Astrocyte (in vitro differentiated cells and primary cell): ENCODE measurements around the gene CXCL9. TPM values are rescaled to one million over a fixed set of nuclear protein-coding genes. Genes with fewer than 3 reads are reported as not detected.
"Not testable (repeated sequence)": the region's sequence is repeated elsewhere in the genome, so short reads cannot be mapped to it uniquely, and the experiment has no call there.

ENCODE experiments used
- DNase-seq: peaks from one replicate; pipeline ENCODE4 v3.0.0-alpha.2; 2010; ENCODE audit warnings: low read depth
- FAIRE-seq: peaks from 2 replicates; lab custom pipeline; 2011; peaks lifted over from hg19 to GRCh38; lab: Jason Lieb, UNC
- H2AFZ ChIP-seq: 2 replicates; pipeline ENCODE4 v1.6.0; 2012; ENCODE audit warnings: low read depth, low read length, inconsistent platforms
- H3K27ac ChIP-seq: 2 replicates; pipeline ENCODE4 v1.5.1; 2011; ENCODE audit warnings: low read depth, low read length, inconsistent platforms
- H3K27me3 ChIP-seq: 2 replicates; pipeline ENCODE4 v1.6.0; 2011; ENCODE audit warnings: low read length, inconsistent platforms; ENCODE audit not compliant: insufficient read depth
- H3K36me3 ChIP-seq: 2 replicates; pipeline ENCODE4 v1.5.1; 2011; ENCODE audit warnings: low read length, inconsistent platforms; ENCODE audit not compliant: insufficient read depth
- H3K4me1 ChIP-seq: 2 replicates; pipeline ENCODE4 v1.5.1; 2011; ENCODE audit warnings: low read length, inconsistent platforms; ENCODE audit not compliant: insufficient read depth
- H3K4me2 ChIP-seq: 2 replicates; pipeline ENCODE4 v1.6.0; 2012; ENCODE audit warnings: low read length, inconsistent platforms
- H3K4me3 ChIP-seq: 2 replicates; pipeline ENCODE4 v1.5.1; 2011; ENCODE audit warnings: low read depth, mild to moderate bottlenecking, low read length, inconsistent platforms; ENCODE audit not compliant: insufficient read depth
- H3K79me2 ChIP-seq: 2 replicates; pipeline ENCODE4 v1.6.0; 2012; ENCODE audit warnings: mild to moderate bottlenecking, low read length, inconsistent platforms; ENCODE audit not compliant: insufficient read depth
- H3K9ac ChIP-seq: 2 replicates; pipeline ENCODE4 v1.6.0; 2012; ENCODE audit warnings: mild to moderate bottlenecking, low read length, inconsistent platforms
- H3K9me3 ChIP-seq: 2 replicates; pipeline ENCODE4 v1.5.1; 2012; ENCODE audit warnings: low read depth, mild to moderate bottlenecking, low read length, inconsistent platforms; ENCODE audit not compliant: insufficient read depth
- H4K20me1 ChIP-seq: 2 replicates; pipeline ENCODE4 v1.6.0; 2012; ENCODE audit warnings: low read length, inconsistent platforms; ENCODE audit not compliant: insufficient read depth
- H3K27ac Mint-ChIP-seq: one replicate; pipeline ENCODE4 v1.8.0; 2021; ENCODE audit warnings: mild to moderate bottlenecking, mixed read lengths; ENCODE audit not compliant: unreplicated experiment
- H3K27me3 Mint-ChIP-seq: one replicate; pipeline ENCODE4 v1.8.0; 2021; ENCODE audit warnings: low read depth, mixed read lengths; ENCODE audit not compliant: unreplicated experiment
- H3K36me3 Mint-ChIP-seq: one replicate; pipeline ENCODE4 v1.8.0; 2021; ENCODE audit warnings: low read depth, mixed read lengths; ENCODE audit not compliant: unreplicated experiment
- H3K4me1 Mint-ChIP-seq: one replicate; pipeline ENCODE4 v1.8.0; 2021; ENCODE audit warnings: low read depth, mixed read lengths; ENCODE audit not compliant: unreplicated experiment
- H3K4me3 Mint-ChIP-seq: one replicate; pipeline ENCODE4 v1.8.0; 2021; ENCODE audit warnings: mild to moderate bottlenecking, moderate library complexity, mixed read lengths; ENCODE audit not compliant: unreplicated experiment
- H3K9me3 Mint-ChIP-seq: one replicate; pipeline ENCODE4 v1.8.0; 2021; ENCODE audit warnings: mild to moderate bottlenecking, mixed read lengths; ENCODE audit not compliant: unreplicated experiment
- EZH2 ChIP-seq: IDR thresholded peaks from 2 replicates; pipeline ENCODE4 v1.6.1; 2012; ENCODE audit warnings: mild to moderate bottlenecking, low read length, inconsistent platforms; ENCODE audit not compliant: insufficient read depth
- total RNA-seq: library from RNA; stranded (reverse); gene quantifications from 2 replicates; pipeline ENCODE4 v1.2.1, GENCODE V29; 2021
- TF ChIP-seq, protein P1 (sequence below): IDR thresholded peaks from 2 replicates; pipeline ENCODE4 v1.5.1; 2011; ENCODE audit warnings: low read depth, mild to moderate bottlenecking, inconsistent platforms, low read length, moderate library complexity; ENCODE audit not compliant: insufficient read depth

The CXCL9 gene
- total RNA-seq, 1 donor from 2014 or later, result not detected

DNA sequence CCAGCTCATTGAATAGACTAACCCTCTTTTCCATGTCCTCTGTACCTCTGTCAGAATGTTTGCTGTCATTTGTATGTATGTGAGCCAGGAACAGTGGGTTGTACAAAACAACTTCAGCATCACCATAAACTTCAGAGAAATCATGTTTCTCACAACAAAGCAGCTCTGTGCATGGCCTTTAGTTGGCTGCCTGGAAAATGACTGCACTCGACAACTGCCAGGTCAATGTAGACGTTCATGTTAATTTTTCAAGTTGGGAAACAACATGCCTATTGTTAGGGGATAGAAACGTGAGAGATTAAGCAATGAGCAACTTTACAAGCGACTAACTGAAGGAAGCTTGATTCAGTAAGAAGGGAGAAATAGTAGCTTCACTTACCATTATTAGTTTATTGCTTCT, 46.4 kb upstream of the CXCL9 start:
- no peak overlapping the region for H3K27ac Mint-ChIP-seq
- no peak for DNase-seq
- H3K36me3 Mint-ChIP-seq, result peaks cover 2% of the 10 kb centered on the region
- no peak overlapping the region for H3K4me3 Mint-ChIP-seq
- Histone ChIP-seq H2AFZ (no peak overlapping the region), H3K9me3 (no peaks in the 10 kb centered on the region), H3K4me2 (no peak overlapping the region), H3K27ac (no peak overlapping the region), H3K4me3 (no peak overlapping the region), H3K4me1 (no peaks in the 10 kb centered on the region), H4K20me1 (no peaks in the 10 kb centered on the region), H3K79me2 (no peaks in the 10 kb centered on the region), H3K9ac (no peak overlapping the region), H3K36me3 (no peaks in the 10 kb centered on the region), H3K27me3 (peaks cover 17% of the 10 kb centered on the region)
- peaks cover 7% of the 10 kb centered on the region for H3K27me3 Mint-ChIP-seq
- FAIRE-seq, result no peak
- H3K9me3 Mint-ChIP-seq, result peaks cover 3% of the 10 kb centered on the region
- H3K4me1 Mint-ChIP-seq, result no peaks in the 10 kb centered on the region
- TF ChIP-seq, protein P1, sequence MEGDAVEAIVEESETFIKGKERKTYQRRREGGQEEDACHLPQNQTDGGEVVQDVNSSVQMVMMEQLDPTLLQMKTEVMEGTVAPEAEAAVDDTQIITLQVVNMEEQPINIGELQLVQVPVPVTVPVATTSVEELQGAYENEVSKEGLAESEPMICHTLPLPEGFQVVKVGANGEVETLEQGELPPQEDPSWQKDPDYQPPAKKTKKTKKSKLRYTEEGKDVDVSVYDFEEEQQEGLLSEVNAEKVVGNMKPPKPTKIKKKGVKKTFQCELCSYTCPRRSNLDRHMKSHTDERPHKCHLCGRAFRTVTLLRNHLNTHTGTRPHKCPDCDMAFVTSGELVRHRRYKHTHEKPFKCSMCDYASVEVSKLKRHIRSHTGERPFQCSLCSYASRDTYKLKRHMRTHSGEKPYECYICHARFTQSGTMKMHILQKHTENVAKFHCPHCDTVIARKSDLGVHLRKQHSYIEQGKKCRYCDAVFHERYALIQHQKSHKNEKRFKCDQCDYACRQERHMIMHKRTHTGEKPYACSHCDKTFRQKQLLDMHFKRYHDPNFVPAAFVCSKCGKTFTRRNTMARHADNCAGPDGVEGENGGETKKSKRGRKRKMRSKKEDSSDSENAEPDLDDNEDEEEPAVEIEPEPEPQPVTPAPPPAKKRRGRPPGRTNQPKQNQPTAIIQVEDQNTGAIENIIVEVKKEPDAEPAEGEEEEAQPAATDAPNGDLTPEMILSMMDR, result no peak
- no peak for TF ChIP-seq EZH2

DNA sequence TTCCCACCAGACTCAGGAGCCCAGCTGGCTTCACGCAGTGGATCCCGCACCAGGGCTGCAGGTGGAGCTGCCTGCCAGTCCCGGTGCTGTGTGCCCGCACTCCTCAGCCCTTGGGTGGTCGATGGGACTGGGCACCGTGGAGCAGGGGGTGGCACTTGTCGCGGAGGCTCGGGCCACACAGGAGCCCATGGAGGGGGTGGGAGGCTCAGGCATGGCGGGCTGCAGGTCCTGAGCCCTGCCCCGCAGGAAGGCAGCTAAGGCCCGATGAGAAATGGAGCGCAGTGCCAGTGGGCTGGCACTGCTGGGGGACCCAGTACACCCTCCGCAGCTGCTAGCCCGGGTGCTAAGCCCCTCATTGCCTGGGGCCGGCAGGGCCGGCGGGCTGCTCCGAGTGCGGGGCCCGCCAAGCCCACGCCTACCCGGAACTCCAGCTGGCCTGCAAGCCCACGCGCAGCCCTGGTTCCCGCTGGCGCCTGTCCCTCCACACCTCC, 43.3 kb upstream of the CXCL9 start:
- not testable (repeated sequence) for H3K9me3 Mint-ChIP-seq, H3K4me3 Mint-ChIP-seq, H3K9me3 ChIP-seq, H3K79me2 ChIP-seq, DNase-seq, H2AFZ ChIP-seq, H3K9ac ChIP-seq, H3K4me1 Mint-ChIP-seq, H4K20me1 ChIP-seq, H3K36me3 Mint-ChIP-seq, H3K4me1 ChIP-seq, H3K4me3 ChIP-seq, H3K4me2 ChIP-seq, FAIRE-seq, H3K27ac ChIP-seq, H3K27me3 ChIP-seq, H3K36me3 ChIP-seq, H3K27me3 Mint-ChIP-seq, H3K27ac Mint-ChIP-seq

DNA sequence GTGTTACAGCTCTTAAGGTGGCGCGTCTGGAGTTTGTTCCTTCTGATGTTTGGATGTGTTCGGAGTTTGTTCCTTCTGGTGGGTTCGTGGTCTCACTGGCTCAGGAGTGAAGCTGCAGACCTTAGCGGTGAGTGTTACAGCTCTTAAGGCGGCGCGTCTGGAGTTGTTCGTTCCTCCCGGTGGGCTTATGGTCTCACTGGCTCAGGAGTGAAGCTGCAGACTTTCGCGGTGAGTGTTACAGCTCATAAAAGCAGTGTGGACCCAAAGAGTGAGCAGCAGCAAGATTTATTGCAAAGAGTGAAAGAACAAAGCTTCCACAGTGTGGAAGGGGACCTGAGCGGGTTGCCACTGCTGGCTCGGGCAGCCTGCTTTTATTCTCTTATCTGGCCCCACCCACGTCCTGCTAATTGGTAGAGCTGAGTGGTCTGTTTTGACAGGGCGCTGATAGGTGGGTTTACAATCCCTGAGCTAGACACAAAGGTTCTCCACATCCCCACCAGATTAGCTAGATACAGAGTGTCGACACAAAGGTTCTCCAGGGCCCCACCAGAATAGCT, 42.6 kb upstream of the CXCL9 start:
- H3K9ac ChIP-seq, H3K36me3 ChIP-seq, H4K20me1 ChIP-seq, H3K27me3 ChIP-seq, H3K79me2 ChIP-seq, DNase-seq, H3K27ac Mint-ChIP-seq, H3K36me3 Mint-ChIP-seq, H3K27ac ChIP-seq, H3K27me3 Mint-ChIP-seq, H3K4me2 ChIP-seq, H3K4me1 Mint-ChIP-seq, H2AFZ ChIP-seq, FAIRE-seq, H3K4me3 ChIP-seq, H3K4me3 Mint-ChIP-seq, H3K4me1 ChIP-seq, H3K9me3 ChIP-seq, H3K9me3 Mint-ChIP-seq: not testable (repeated sequence)

DNA sequence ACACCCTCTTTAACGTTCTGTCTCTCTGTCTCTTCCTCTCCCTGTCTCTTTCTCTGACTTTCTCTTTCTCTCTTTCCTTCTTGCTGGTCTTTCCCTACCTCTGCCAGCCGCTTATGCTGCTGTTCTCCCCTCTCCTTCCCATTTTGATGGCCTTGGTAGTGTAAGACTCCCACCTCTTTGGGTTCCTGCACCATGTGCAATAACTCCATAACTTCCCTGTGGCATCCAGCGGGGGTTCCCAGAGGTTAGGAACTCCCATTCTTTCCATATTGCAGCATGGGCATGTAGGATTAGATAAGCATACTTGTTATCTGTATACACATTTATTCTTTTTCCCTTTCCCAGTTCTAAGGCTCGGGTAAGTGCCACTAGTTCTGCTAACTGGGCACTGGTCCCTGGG, 37.4 kb upstream of the CXCL9 start:
- not testable (repeated sequence) for H3K4me1 Mint-ChIP-seq, H3K9me3 ChIP-seq, H3K27me3 Mint-ChIP-seq, H3K36me3 ChIP-seq, H3K27ac ChIP-seq, DNase-seq, H4K20me1 ChIP-seq, H2AFZ ChIP-seq, H3K27ac Mint-ChIP-seq, H3K4me3 ChIP-seq, H3K9me3 Mint-ChIP-seq, FAIRE-seq, H3K4me3 Mint-ChIP-seq, H3K4me1 ChIP-seq, H3K36me3 Mint-ChIP-seq, H3K4me2 ChIP-seq, H3K9ac ChIP-seq, H3K27me3 ChIP-seq, H3K79me2 ChIP-seq

DNA sequence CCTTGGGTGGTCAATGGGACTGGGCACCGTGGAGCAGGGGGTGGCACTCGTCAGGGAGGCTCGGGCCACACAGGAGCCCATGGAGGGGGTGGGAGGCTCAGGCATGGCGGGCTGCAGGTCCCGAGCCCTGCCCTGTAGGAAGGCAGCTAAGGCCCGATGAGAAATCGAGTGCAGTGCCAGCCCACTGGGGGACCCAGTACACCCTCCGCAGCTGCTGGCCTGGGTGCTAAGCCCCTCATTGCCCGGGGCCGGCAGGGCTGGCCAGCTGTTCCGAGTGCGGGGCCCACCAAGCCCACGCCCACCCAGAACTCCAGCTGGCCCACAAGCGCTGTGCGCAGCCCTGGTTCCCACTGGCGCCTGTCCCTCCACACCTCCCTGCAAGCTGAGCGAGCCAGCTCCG, 36.0 kb upstream of the CXCL9 start:
- not testable (repeated sequence) for DNase-seq, H3K9me3 ChIP-seq, H4K20me1 ChIP-seq, H3K9me3 Mint-ChIP-seq, H3K9ac ChIP-seq, H3K27ac Mint-ChIP-seq, H2AFZ ChIP-seq, H3K27ac ChIP-seq, H3K79me2 ChIP-seq, H3K4me2 ChIP-seq, H3K36me3 ChIP-seq, H3K4me1 ChIP-seq, FAIRE-seq, H3K4me3 ChIP-seq, H3K36me3 Mint-ChIP-seq, H3K27me3 Mint-ChIP-seq, H3K4me1 Mint-ChIP-seq, H3K4me3 Mint-ChIP-seq, H3K27me3 ChIP-seq
